PC-9 (cell line): ENCODE results near the gene TENM4. TPM values are rescaled to one million over a fixed set of nuclear protein-coding genes. Genes with fewer than 3 reads are reported as not detected.

ENCODE experiments used
- BruUV-seq: library from RNA; stranded (reverse); fragments of 400-500 nt; replicated peaks from 2 replicates; lab custom pipeline; 2021; lab: Mats Ljungman, UMichigan
- CTCF ChIA-PET: fragments of 300-600 bp; sonication (Branson Sonifier 250); formaldehyde crosslinking; loops from one replicate; lab custom pipeline; 2022; ENCODE audit warnings: antibody characterized with exemption; lab: Charles Lee
- POLR2A ChIA-PET: fragments of 300-600 bp; sonication (Branson Sonifier 250); formaldehyde crosslinking; loops from one replicate; lab custom pipeline; 2022; ENCODE audit warnings: antibody characterized with exemption; ENCODE audit not compliant: unreplicated experiment; lab: Charles Lee
- DNase-seq, 2 experiments: peaks; one replicate each; pipeline versions ENCODE4 v3.0.0 to v3.0.0-alpha.2; 2015 to 2022; ENCODE audit warnings: mixed read lengths in 1 of 2
- H2AFZ ChIP-seq: fragments of 200-600 bp; sonication (generic); 2 replicates; pipeline ENCODE4 v1.8.1; 2017; ENCODE audit warnings: antibody characterized with exemption
- H3F3A ChIP-seq: fragments of 200-600 bp; sonication (generic); 2 replicates; pipeline ENCODE4 v1.8.1; 2017; ENCODE audit warnings: antibody characterized with exemption, mild to moderate bottlenecking, low read depth; ENCODE audit not compliant: insufficient read depth
- H3K27ac ChIP-seq: fragments of 200-600 bp; sonication (generic); 2 replicates; pipeline ENCODE4 v1.6.1; 2016; ENCODE audit warnings: mixed run types
- H3K27me3 ChIP-seq: fragments of 200-600 bp; sonication (generic); 2 replicates; pipeline ENCODE4 v1.6.1; 2016; ENCODE audit warnings: low read depth, mixed run types; ENCODE audit not compliant: insufficient read depth
- H3K36me3 ChIP-seq: fragments of 200-600 bp; sonication (generic); 2 replicates; pipeline ENCODE4 v1.6.1; 2016; ENCODE audit warnings: low read depth, mixed run types
- H3K4me1 ChIP-seq: fragments of 200-600 bp; sonication (generic); replicated peaks from 2 replicates; pipeline ENCODE4 v1.6.1; 2016; ENCODE audit warnings: mixed run types; ENCODE audit not compliant: insufficient read depth
- H3K4me2 ChIP-seq: fragments of 200-600 bp; sonication (generic); 2 replicates; pipeline ENCODE4 v1.6.1; 2017; ENCODE audit warnings: mixed run types
- H3K4me3 ChIP-seq: fragments of 200-600 bp; sonication (generic); 2 replicates; pipeline ENCODE4 v1.6.1; 2016; ENCODE audit warnings: mixed run types
- H3K79me2 ChIP-seq: fragments of 200-600 bp; sonication (generic); 2 replicates; pipeline ENCODE4 v1.6.1; 2017; ENCODE audit warnings: low read depth, mixed run types
- H3K9me2 ChIP-seq: fragments of 200-600 bp; sonication (generic); 2 replicates; pipeline ENCODE4 v1.8.1; 2017; ENCODE audit warnings: mild to moderate bottlenecking; ENCODE audit not compliant: insufficient read depth
- H3K9me3 ChIP-seq: fragments of 200-600 bp; sonication (generic); 2 replicates; pipeline ENCODE4 v1.8.1; 2016; ENCODE audit warnings: low read depth; ENCODE audit not compliant: insufficient read depth
- H4K20me1 ChIP-seq: fragments of 200-600 bp; sonication (generic); 2 replicates; pipeline ENCODE4 v1.8.1; 2017; ENCODE audit not compliant: insufficient read depth
- EZH2 ChIP-seq: fragments of 200-600 bp; sonication (generic); IDR thresholded peaks from 2 replicates; pipeline ENCODE4 v1.8.0; 2017; ENCODE audit warnings: antibody characterized with exemption, low read depth
- intact Hi-C: fragments of 100-400 bp; cut with micrococcal nuclease; formaldehyde crosslinking; loops from one replicate; pipeline ENCODE4 v1.10.0; 2022; ENCODE audit not compliant: unreplicated experiment
- total RNA-seq: library from RNA; stranded (reverse); gene quantifications from 2 replicates; pipeline ENCODE4 v1.2.3, GENCODE V29; 2021
- TF ChIP-seq, protein P1 (sequence below): fragments of 200-600 bp; sonication (generic); conservative IDR thresholded peaks from 2 replicates; pipeline ENCODE4 v1.6.1; 2017; ENCODE audit warnings: mixed run types, antibody characterized with exemption, mild to moderate bottlenecking, moderate library complexity

The TENM4 gene
- total RNA-seq, 1 experiment from 2014 or later: not detected

DNA sequence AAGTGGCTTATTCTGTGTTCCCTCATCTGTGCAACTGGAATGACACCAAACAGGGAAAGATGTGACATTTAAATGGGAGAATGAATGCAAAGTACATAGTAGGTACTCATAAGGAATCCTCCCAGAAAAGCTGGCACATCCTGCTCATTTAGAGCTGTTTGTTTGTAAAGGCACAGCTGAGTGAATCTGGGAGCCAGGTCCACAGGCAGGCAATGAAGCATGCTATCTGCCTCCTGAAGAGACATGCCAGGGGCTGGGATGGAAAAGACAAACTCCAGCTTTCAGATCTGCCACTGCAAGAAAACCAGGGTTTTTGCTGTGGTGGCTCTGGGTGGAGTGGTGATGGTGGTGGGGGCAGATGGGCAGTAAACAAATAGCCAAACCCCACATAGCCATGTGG lies 150.1 kb downstream of the TENM4 start:
- no peak overlapping the region for H2AFZ ChIP-seq
- no peaks in the 10 kb centered on the region for H3K36me3 ChIP-seq
- H3K4me2 ChIP-seq: no peak overlapping the region
- no peak overlapping the region for H3K27ac ChIP-seq
- intact Hi-C loops: no loop called here
- no peaks in the 10 kb centered on the region for H3K4me1 ChIP-seq
- ChIA-PET POLR2A (interaction anchor here (0.6 kb wide), 1 partner anchor 1102 kb away, joined by 5 read pairs; no protein-coding TSS in a partner anchor), CTCF (no interaction called here)
- no peaks in the 10 kb centered on the region for H4K20me1 ChIP-seq
- no peaks in the 10 kb centered on the region for H3K9me3 ChIP-seq
- DNase-seq: no peak
- H3K4me3 ChIP-seq: no peak overlapping the region
- H3F3A ChIP-seq: no peaks in the 10 kb centered on the region
- TF ChIP-seq, protein P1, sequence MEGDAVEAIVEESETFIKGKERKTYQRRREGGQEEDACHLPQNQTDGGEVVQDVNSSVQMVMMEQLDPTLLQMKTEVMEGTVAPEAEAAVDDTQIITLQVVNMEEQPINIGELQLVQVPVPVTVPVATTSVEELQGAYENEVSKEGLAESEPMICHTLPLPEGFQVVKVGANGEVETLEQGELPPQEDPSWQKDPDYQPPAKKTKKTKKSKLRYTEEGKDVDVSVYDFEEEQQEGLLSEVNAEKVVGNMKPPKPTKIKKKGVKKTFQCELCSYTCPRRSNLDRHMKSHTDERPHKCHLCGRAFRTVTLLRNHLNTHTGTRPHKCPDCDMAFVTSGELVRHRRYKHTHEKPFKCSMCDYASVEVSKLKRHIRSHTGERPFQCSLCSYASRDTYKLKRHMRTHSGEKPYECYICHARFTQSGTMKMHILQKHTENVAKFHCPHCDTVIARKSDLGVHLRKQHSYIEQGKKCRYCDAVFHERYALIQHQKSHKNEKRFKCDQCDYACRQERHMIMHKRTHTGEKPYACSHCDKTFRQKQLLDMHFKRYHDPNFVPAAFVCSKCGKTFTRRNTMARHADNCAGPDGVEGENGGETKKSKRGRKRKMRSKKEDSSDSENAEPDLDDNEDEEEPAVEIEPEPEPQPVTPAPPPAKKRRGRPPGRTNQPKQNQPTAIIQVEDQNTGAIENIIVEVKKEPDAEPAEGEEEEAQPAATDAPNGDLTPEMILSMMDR: no peak
- no peak for TF ChIP-seq EZH2
- no peaks in the 10 kb centered on the region for H3K79me2 ChIP-seq
- peaks cover 9% of the 10 kb centered on the region; the same call in 1 of the 2 replicates for H3K27me3 ChIP-seq
- H3K9me2 ChIP-seq: no peaks in the 10 kb centered on the region
- no TSS peak for BruUV-seq

DNA sequence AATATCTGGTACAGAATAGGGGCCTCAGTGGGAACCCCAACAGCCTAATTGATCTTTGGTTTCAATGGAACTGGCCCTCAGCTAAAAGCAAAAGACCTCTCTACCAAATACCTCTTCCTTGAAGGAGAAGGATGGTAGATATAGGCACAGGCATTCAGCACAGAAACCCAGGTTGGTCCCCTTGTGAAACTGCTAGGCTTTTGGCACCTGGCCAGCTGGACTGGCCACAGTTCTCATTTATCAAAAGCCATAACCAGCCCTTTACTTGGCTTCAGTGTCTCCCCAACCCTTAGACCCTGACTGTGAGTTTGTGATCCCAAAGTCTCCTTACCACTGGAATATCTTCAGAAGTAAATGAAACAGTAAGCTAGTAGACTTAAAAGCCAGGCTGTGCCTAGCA lies 152.9 kb downstream of the TENM4 start:
- no peak overlapping the region for H2AFZ ChIP-seq
- no peak for DNase-seq
- intact Hi-C loops: no loop called here
- no peaks in the 10 kb centered on the region for H3K27me3 ChIP-seq
- H3K79me2 ChIP-seq: no peaks in the 10 kb centered on the region
- no peaks in the 10 kb centered on the region for H4K20me1 ChIP-seq
- no peaks in the 10 kb centered on the region for H3K4me1 ChIP-seq
- H3K9me3 ChIP-seq: no peaks in the 10 kb centered on the region
- no peak overlapping the region for H3K27ac ChIP-seq
- POLR2A ChIA-PET: no interaction called here
- H3K4me2 ChIP-seq: no peak overlapping the region
- no peaks in the 10 kb centered on the region for H3K36me3 ChIP-seq
- H3K4me3 ChIP-seq: no peak overlapping the region
- no peaks in the 10 kb centered on the region for H3F3A ChIP-seq
- TF ChIP-seq EZH2: no peak
- TF ChIP-seq, protein P1: no peak
- BruUV-seq: no TSS peak
- CTCF ChIA-PET: no interaction called here
- H3K9me2 ChIP-seq: no peaks in the 10 kb centered on the region

DNA sequence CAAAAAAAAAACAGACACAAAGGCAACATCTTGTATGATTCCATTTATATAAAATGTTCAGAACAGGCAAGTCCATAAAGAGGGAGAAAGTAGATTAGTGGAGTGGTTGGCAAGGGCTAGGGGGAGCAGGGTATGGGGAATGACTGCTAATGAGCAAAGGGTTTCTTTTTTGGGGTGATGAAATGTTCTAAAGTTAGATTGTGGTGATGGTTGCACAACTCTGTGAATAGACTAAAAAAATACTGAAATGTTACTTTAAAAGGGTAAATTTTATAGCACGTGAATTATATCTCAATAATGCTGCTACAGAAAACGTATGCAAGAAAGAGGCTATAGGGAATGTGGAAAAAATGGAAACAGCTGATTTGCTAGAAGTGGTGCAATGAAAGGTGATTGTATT lies 155.1 kb downstream of the TENM4 start:
- Histone ChIP-seq H3K4me2 (no peak overlapping the region), H4K20me1 (no peaks in the 10 kb centered on the region; the same call in 1 of the 2 replicates), H3K27ac (no peak overlapping the region), H3K9me3 (no peaks in the 10 kb centered on the region), H3K9me2 (no peaks in the 10 kb centered on the region), H3F3A (no peaks in the 10 kb centered on the region), H3K79me2 (no peaks in the 10 kb centered on the region), H3K4me1 (no peaks in the 10 kb centered on the region), H3K36me3 (no peaks in the 10 kb centered on the region), H3K27me3 (peaks cover 16% of the 10 kb centered on the region; the same call in 1 of the 2 replicates), H2AFZ (no peak overlapping the region), H3K4me3 (no peak overlapping the region)
- BruUV-seq: no TSS peak
- POLR2A ChIA-PET: no interaction called here
- no peak for DNase-seq
- CTCF ChIA-PET: no interaction called here
- intact Hi-C loops: no loop called here
- no peak for TF ChIP-seq EZH2
- TF ChIP-seq, protein P1: no peak
